ENCODE results near the gene ACADVL.

DNA sequence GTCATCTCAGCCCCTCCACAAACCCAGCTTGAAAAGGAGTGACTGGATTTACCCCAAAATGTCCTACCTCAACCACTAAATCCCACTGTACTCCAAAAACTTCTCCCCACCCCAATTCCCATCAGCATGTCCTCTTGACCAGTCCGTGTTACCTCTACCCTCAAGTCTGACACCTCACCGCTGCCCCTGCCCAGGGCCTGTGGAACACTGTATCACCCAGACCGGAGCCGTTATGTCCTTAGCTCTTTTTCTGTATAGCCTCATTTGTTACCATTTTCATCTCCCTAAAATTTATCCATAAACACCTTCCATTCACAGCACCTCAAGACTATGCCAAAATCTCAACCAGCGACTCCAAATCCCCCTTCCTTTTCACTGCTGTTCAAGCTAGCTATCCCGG, 17.1 kb downstream of the ACADVL start:
- TF ChIP-seq, protein P1, sequence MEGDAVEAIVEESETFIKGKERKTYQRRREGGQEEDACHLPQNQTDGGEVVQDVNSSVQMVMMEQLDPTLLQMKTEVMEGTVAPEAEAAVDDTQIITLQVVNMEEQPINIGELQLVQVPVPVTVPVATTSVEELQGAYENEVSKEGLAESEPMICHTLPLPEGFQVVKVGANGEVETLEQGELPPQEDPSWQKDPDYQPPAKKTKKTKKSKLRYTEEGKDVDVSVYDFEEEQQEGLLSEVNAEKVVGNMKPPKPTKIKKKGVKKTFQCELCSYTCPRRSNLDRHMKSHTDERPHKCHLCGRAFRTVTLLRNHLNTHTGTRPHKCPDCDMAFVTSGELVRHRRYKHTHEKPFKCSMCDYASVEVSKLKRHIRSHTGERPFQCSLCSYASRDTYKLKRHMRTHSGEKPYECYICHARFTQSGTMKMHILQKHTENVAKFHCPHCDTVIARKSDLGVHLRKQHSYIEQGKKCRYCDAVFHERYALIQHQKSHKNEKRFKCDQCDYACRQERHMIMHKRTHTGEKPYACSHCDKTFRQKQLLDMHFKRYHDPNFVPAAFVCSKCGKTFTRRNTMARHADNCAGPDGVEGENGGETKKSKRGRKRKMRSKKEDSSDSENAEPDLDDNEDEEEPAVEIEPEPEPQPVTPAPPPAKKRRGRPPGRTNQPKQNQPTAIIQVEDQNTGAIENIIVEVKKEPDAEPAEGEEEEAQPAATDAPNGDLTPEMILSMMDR (IDR thresholded peaks at IDR 0.05) = no peak
- TF ChIP-seq POLR2A (IDR thresholded peaks at IDR 0.05) = no peak

All from esophagus squamous epithelium (tissue), 4 donors.